ENCODE measurements around the gene LIMK2.

LIMK2 gene

GRCh38 chr22:31275576-31275975 lies 63.5 kb downstream of the LIMK2 start:
- DNase-seq, result no peak

GRCh38 chr22:31276426-31277167 lies 64.5 kb downstream of the LIMK2 start:
- DNase-seq, result no peak

- no peak for DNase-seq
These were observed 65.6 kb downstream of the LIMK2 start for GRCh38 chr22:31277741-31278140.

- DNase-seq, result no peak
These were observed 66.1 kb downstream of the LIMK2 start for GRCh38 chr22:31278151-31278621.

GRCh38 chr22:31278626-31279326 lies 66.7 kb downstream of the LIMK2 start:
- DNase-seq, result peak; percentile 29

- no peak for DNase-seq
These were observed 67.2 kb downstream of the LIMK2 start for GRCh38 chr22:31279327-31279669.

- DNase-seq, result no peak
These were observed 67.9 kb downstream of the LIMK2 start for GRCh38 chr22:31279821-31280505.

- no peak for DNase-seq
These were observed 69.6 kb downstream of the LIMK2 start for GRCh38 chr22:31281733-31282132.

- DNase-seq, result no peak
These were observed 70.8 kb downstream of the LIMK2 start for GRCh38 chr22:31282748-31283468.

- no peak for DNase-seq
These were observed 72.4 kb downstream of the LIMK2 start for GRCh38 chr22:31284281-31285155.

- DNase-seq, result peak; percentile 65
These were observed 74.5 kb downstream of the LIMK2 start for GRCh38 chr22:31286360-31287255.

- no peak for DNase-seq
These were observed 75.9 kb downstream of the LIMK2 start for GRCh38 chr22:31287818-31288495.

- no peak for DNase-seq
These were observed 76.6 kb downstream of the LIMK2 start for GRCh38 chr22:31288496-31289240.

- DNase-seq, result no peak
These were observed 77.2 kb downstream of the LIMK2 start for GRCh38 chr22:31289344-31289743.

GRCh38 chr22:31290494-31291471 lies 78.7 kb downstream of the LIMK2 start:
- DNase-seq, result peak; percentile 93

- no peak for DNase-seq
These were observed 79.6 kb downstream of the LIMK2 start for GRCh38 chr22:31291481-31292235.

- peak; percentile 83 for DNase-seq
These were observed 80.3 kb downstream of the LIMK2 start, which contains the start of gene PIK3IP1 for GRCh38 chr22:31292236-31292989. Gene PIK3IP1, minus strand, starts transcription at chr22:31292488. Its CDS starts 144 bp downstream, at chr22:31292344.
